ENCODE results near the gene KRT80. TPM values are rescaled to one million over a fixed set of nuclear protein-coding genes. Genes with fewer than 3 reads are reported as not detected.
"Not testable (repeated sequence)": the region's sequence is repeated elsewhere in the genome, so short reads cannot be mapped to it uniquely, and the experiment has no call there.

KRT80 gene
- total RNA-seq, result not detected

- peaks cover 4% of the 10 kb centered on the region for H3K4me1 Mint-ChIP-seq
- no peak for DNase-seq
- no peak for ATAC-seq
- no peaks in the 10 kb centered on the region for H3K36me3 Mint-ChIP-seq
- H3K27me3 Mint-ChIP-seq, result peaks cover 13% of the 10 kb centered on the region
- H3K4me3 Mint-ChIP-seq, result no peak within 1 kb of the TSS
- no peak within 1 kb of the TSS for H3K27ac Mint-ChIP-seq
- H3K9me3 Mint-ChIP-seq (ENCODE audit: low read depth), result no peaks in the 10 kb centered on the region
- CTCF ChIA-PET, result interaction anchor here (2.4 kb wide), 1 partner anchor 21 kb away, joined by 10 read pairs; no protein-coding TSS in a partner anchor
Measured at GRCh38 chr12:52191841-52192791, at the start of gene KRT80. KRT80 (minus strand) TSS chr12:52192014; CDS start chr12:52191902, 112 bp downstream.

- CTCF ChIA-PET, result interaction anchor here (1.7 kb wide), 1 partner anchor 38 kb away, joined by 4 read pairs; no protein-coding TSS in a partner anchor
- Mint-ChIP-seq H3K4me1 (peaks cover 39% of the 10 kb centered on the region), H3K27me3 (peaks cover 5% of the 10 kb centered on the region), H3K4me3 (no peak overlapping the region), H3K27ac (no peak overlapping the region), H3K9me3 (ENCODE audit: low read depth) (no peaks in the 10 kb centered on the region), H3K36me3 (no peaks in the 10 kb centered on the region)
- DNase-seq (no peak), ATAC-seq (no peak)
Measured at GRCh38 chr12:52241205-52241842, 49.5 kb upstream of the KRT80 start.

- H3K27ac Mint-ChIP-seq; H3K4me3 Mint-ChIP-seq; ATAC-seq; H3K9me3 Mint-ChIP-seq (ENCODE audit: low read depth); DNase-seq; H3K36me3 Mint-ChIP-seq: not testable (repeated sequence)
- peaks cover 10% of the 10 kb centered on the region for H3K27me3 Mint-ChIP-seq
- CTCF ChIA-PET, result interaction anchor here (1.0 to 3.8 kb wide), 3 partner anchors 12 to 85 kb away, joined by 3 to 9 read pairs (median 4); no protein-coding TSS in a partner anchor
- peaks cover 28% of the 10 kb centered on the region for H3K4me1 Mint-ChIP-seq
Measured at GRCh38 chr12:52240247-52240646, 48.4 kb upstream of the KRT80 start.

- no peak overlapping the region for H3K27ac Mint-ChIP-seq
- no peaks in the 10 kb centered on the region for H3K9me3 Mint-ChIP-seq (ENCODE audit: low read depth)
- DNase-seq (no peak), ATAC-seq (no peak)
- H3K27me3 Mint-ChIP-seq, result peaks cover 13% of the 10 kb centered on the region
- H3K36me3 Mint-ChIP-seq, result no peaks in the 10 kb centered on the region
- no peak overlapping the region for H3K4me3 Mint-ChIP-seq
- CTCF ChIA-PET, result interaction anchor here (0.6 to 3.8 kb wide), 4 partner anchors 12 to 85 kb away, joined by 3 to 9 read pairs (median 4); no protein-coding TSS in a partner anchor
- peaks cover 24% of the 10 kb centered on the region for H3K4me1 Mint-ChIP-seq
Measured at GRCh38 chr12:52239767-52240166, 48.0 kb upstream of the KRT80 start.

GRCh38 chr12:52238916-52239646 lies 47.3 kb upstream of the KRT80 start:
- Mint-ChIP-seq H3K36me3 (no peaks in the 10 kb centered on the region), H3K27me3 (peaks cover 20% of the 10 kb centered on the region), H3K9me3 (ENCODE audit: low read depth) (no peaks in the 10 kb centered on the region), H3K4me3 (no peak overlapping the region), H3K27ac (no peak overlapping the region), H3K4me1 (peaks cover 18% of the 10 kb centered on the region)
- ATAC-seq (no peak), DNase-seq (no peak)
- CTCF ChIA-PET, result interaction anchor here (0.6 to 3.8 kb wide), 3 partner anchors 12 to 17 kb away, joined by 3 to 9 read pairs (median 4); no protein-coding TSS in a partner anchor

- CTCF ChIA-PET, result interaction anchor here (0.8 to 3.8 kb wide), 6 partner anchors 13 to 315 kb away, joined by 3 to 9 read pairs (median 3); no protein-coding TSS in a partner anchor
- Mint-ChIP-seq H3K27me3 (peaks cover 25% of the 10 kb centered on the region), H3K9me3 (ENCODE audit: low read depth) (no peaks in the 10 kb centered on the region), H3K4me3 (no peak overlapping the region), H3K4me1 (peaks cover 11% of the 10 kb centered on the region), H3K27ac (no peak overlapping the region), H3K36me3 (no peaks in the 10 kb centered on the region)
- DNase-seq, result no peak
- ATAC-seq, result no peak
Measured at GRCh38 chr12:52238207-52238840, 46.5 kb upstream of the KRT80 start.

GRCh38 chr12:52236386-52237050 lies 44.7 kb upstream of the KRT80 start:
- Mint-ChIP-seq H3K9me3 (ENCODE audit: low read depth) (no peaks in the 10 kb centered on the region), H3K27me3 (peaks cover 39% of the 10 kb centered on the region), H3K36me3 (no peaks in the 10 kb centered on the region), H3K4me1 (no peaks in the 10 kb centered on the region), H3K27ac (no peak overlapping the region), H3K4me3 (no peak overlapping the region)
- CTCF ChIA-PET, result interaction anchor here (0.9 to 3.8 kb wide), 2 partner anchors 15 to 43 kb away, joined by 3 to 9 read pairs; no protein-coding TSS in a partner anchor
- no peak for ATAC-seq
- no peak for DNase-seq

- no peaks in the 10 kb centered on the region for H3K36me3 Mint-ChIP-seq
- ATAC-seq, result no peak
- H3K27me3 Mint-ChIP-seq, result peaks cover 42% of the 10 kb centered on the region
- no peak overlapping the region for H3K4me3 Mint-ChIP-seq
- H3K27ac Mint-ChIP-seq, result no peak overlapping the region
- no peaks in the 10 kb centered on the region for H3K9me3 Mint-ChIP-seq (ENCODE audit: low read depth)
- CTCF ChIA-PET, result no interaction called here
- no peaks in the 10 kb centered on the region for H3K4me1 Mint-ChIP-seq
- no peak for DNase-seq
Measured at GRCh38 chr12:52235822-52236361, 44.1 kb upstream of the KRT80 start.

- Mint-ChIP-seq H3K27me3 (peaks cover 48% of the 10 kb centered on the region), H3K9me3 (ENCODE audit: low read depth) (no peaks in the 10 kb centered on the region), H3K36me3 (no peaks in the 10 kb centered on the region), H3K27ac (no peak overlapping the region), H3K4me1 (no peaks in the 10 kb centered on the region), H3K4me3 (no peak overlapping the region)
- DNase-seq, result no peak
- ATAC-seq, result no peak
- CTCF ChIA-PET, result no interaction called here
Measured at GRCh38 chr12:52235001-52235764, 43.4 kb upstream of the KRT80 start.

- Mint-ChIP-seq H3K27ac (no peak overlapping the region), H3K4me3 (no peak overlapping the region), H3K9me3 (ENCODE audit: low read depth) (no peaks in the 10 kb centered on the region), H3K4me1 (no peaks in the 10 kb centered on the region), H3K27me3 (peaks cover 51% of the 10 kb centered on the region), H3K36me3 (no peaks in the 10 kb centered on the region)
- CTCF ChIA-PET, result interaction anchor here (0.6 to 0.9 kb wide), 2 partner anchors 45 to 1419 kb away, joined by 3 read pairs; no protein-coding TSS in a partner anchor
- ATAC-seq (no peak), DNase-seq (no peak)
Measured at GRCh38 chr12:52234223-52234810, 42.5 kb upstream of the KRT80 start.

GRCh38 chr12:52233462-52234207 lies 41.8 kb upstream of the KRT80 start:
- Mint-ChIP-seq H3K4me3 (no peak overlapping the region), H3K27me3 (peaks cover 58% of the 10 kb centered on the region), H3K36me3 (no peaks in the 10 kb centered on the region), H3K4me1 (no peaks in the 10 kb centered on the region), H3K9me3 (ENCODE audit: low read depth) (no peaks in the 10 kb centered on the region), H3K27ac (no peak overlapping the region)
- no peak for DNase-seq
- ATAC-seq, result no peak
- CTCF ChIA-PET, result interaction anchor here (0.9 kb wide), 1 partner anchor 46 kb away, joined by 3 read pairs; no protein-coding TSS in a partner anchor
